Calu3 (cell line): ENCODE results near the gene ACSM3. TPM values are rescaled to one million over a fixed set of nuclear protein-coding genes. Genes with fewer than 3 reads are reported as not detected.
"Not testable (repeated sequence)": the region's sequence is repeated elsewhere in the genome, so short reads cannot be mapped to it uniquely, and the experiment has no call there.

Experiments used
- Bru-seq: library from RNA; stranded (reverse); fragments of 400-500 nt; gene quantifications from one replicate; lab custom pipeline; 2021; lab: Mats Ljungman, UMichigan
- BruChase-seq, 2 experiments: library from RNA; stranded (reverse); fragments of 400-500 nt; gene quantifications; one replicate each; lab custom pipeline; 2021; lab: Mats Ljungman, UMichigan
- BruUV-seq: library from RNA; stranded (reverse); fragments of 400-500 nt; replicated peaks from 2 replicates; lab custom pipeline; 2021; lab: Mats Ljungman, UMichigan
- CTCF ChIA-PET: fragments of 300-600 bp; sonication (Branson Sonifier 250); formaldehyde crosslinking; loops from one replicate; lab custom pipeline; 2022; ENCODE audit warnings: antibody characterized with exemption; lab: Charles Lee
- DNase-seq: peaks from one replicate; pipeline ENCODE4 v3.0.0; 2022
- H3K27ac Mint-ChIP-seq: one replicate; pipeline ENCODE4 v1.8.0; 2022; ENCODE audit warnings: mixed read lengths; ENCODE audit not compliant: unreplicated experiment
- H3K27me3 Mint-ChIP-seq: one replicate; pipeline ENCODE4 v1.8.0; 2022; ENCODE audit warnings: mixed read lengths; ENCODE audit not compliant: unreplicated experiment
- H3K36me3 Mint-ChIP-seq: one replicate; pipeline ENCODE4 v1.8.0; 2022; ENCODE audit warnings: mild to moderate bottlenecking, moderate library complexity, mixed read lengths; ENCODE audit not compliant: insufficient read depth, unreplicated experiment
- H3K4me1 Mint-ChIP-seq: one replicate; pipeline ENCODE4 v1.8.0; 2022; ENCODE audit warnings: mild to moderate bottlenecking, low read depth, mixed read lengths; ENCODE audit not compliant: unreplicated experiment
- H3K4me3 Mint-ChIP-seq: one replicate; pipeline ENCODE4 v1.8.0; 2022; ENCODE audit warnings: mild to moderate bottlenecking, low read depth, moderate library complexity, mixed read lengths; ENCODE audit not compliant: unreplicated experiment
- H3K9me3 Mint-ChIP-seq: one replicate; pipeline ENCODE4 v1.8.0; 2022; ENCODE audit warnings: low read depth, mixed read lengths; ENCODE audit not compliant: unreplicated experiment
- intact Hi-C: fragments of 100-400 bp; cut with micrococcal nuclease; formaldehyde crosslinking; loops from one replicate; pipeline ENCODE4 v1.10.0; 2022; ENCODE audit not compliant: unreplicated experiment
- long read RNA-seq: library from polyadenylated mRNA; stranded (forward); transcript quantifications from one replicate; pipeline ENCODE4 v2.0.0, GENCODE V29; 2022
- total RNA-seq: library from RNA; stranded (reverse); gene quantifications from 2 replicates; pipeline ENCODE4 v1.2.3, GENCODE V29; 2022
- TF ChIP-seq, protein P1 (sequence below): fragments of 200-600 bp; IDR thresholded peaks from one replicate; pipeline ENCODE4 v1.8.0; 2022; ENCODE audit warnings: antibody characterized with exemption; ENCODE audit not compliant: unreplicated experiment

Gene ACSM3, protein sequence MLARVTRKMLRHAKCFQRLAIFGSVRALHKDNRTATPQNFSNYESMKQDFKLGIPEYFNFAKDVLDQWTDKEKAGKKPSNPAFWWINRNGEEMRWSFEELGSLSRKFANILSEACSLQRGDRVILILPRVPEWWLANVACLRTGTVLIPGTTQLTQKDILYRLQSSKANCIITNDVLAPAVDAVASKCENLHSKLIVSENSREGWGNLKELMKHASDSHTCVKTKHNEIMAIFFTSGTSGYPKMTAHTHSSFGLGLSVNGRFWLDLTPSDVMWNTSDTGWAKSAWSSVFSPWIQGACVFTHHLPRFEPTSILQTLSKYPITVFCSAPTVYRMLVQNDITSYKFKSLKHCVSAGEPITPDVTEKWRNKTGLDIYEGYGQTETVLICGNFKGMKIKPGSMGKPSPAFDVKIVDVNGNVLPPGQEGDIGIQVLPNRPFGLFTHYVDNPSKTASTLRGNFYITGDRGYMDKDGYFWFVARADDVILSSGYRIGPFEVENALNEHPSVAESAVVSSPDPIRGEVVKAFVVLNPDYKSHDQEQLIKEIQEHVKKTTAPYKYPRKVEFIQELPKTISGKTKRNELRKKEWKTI
- total RNA-seq (49.5 and 65.0 TPM in 2 replicates), Bru-seq, nascent RNA (percentile 62 among the genes with signal in this experiment), BruChase-seq, experiment 1, labeled RNA remaining after a 6-hour chase (percentile 59 among the genes with signal in this experiment), BruChase-seq, experiment 2, labeled RNA remaining after a 2-hour chase (percentile 55 among the genes with signal in this experiment)
- long read RNA-seq, transcript ACSM3-201 (14 exons, 2,845 nt), result major isoform, 34 of 73 reads
- long read RNA-seq, transcript ACSM3-202 (9 exons, 1,517 nt), result minor isoform, 5 of 73 reads
- long read RNA-seq, partial matches to known transcripts, result 1 of 73 reads
- long read RNA-seq, other reads (novel, unspliced or antisense), result 33 of 73 reads

DNA sequence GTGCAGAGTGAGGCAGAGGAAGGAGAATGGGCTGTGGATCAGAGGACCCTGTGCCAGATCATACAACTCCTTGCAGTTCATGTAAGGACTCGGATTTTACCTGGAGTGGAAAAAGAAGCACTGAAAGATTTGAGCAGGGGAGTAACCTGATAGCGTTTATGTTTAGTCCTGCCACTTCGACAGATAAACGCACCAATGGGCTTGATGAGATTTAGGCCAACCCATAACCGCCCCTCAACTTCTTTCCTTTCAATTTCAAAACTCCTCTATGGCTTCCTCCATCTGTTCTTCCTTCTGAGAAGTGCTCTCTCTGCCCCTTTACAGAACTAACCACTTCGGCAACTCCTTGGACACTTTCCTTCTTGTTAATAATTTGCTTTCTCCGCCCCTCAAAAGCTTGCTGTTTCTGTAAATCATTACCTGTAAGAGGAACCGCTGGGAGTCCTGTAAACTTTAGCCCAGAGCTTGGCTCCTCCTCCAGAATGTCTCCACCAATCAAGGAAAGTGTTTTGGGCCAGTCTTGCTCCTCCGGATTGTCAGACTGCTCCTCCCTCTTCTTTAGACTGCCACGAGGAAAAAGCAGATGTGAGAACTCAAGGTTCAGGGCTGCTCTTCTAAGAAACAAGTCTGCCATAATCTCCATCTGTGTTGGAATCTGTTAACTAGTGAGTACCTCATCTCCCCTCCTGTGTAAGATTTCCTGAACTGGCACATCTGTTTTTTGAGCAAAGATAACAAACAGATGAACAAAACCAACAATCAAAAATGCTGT is at the start of gene ACSM3:
Gene ACSM3, plus strand, starts transcription at position 554 of the 772 bp plus-strand sequence. CDS start 6,021 bp downstream, outside the sequence.
- H3K4me1 Mint-ChIP-seq, result peaks cover 31% of the 10 kb centered on the region
- no peaks in the 10 kb centered on the region for H3K9me3 Mint-ChIP-seq
- peak; percentile 89 for DNase-seq
- H3K4me3 Mint-ChIP-seq, result peak within 1 kb of the TSS; percentile 66
- intact Hi-C loops, result no loop called here
- peak within 1 kb of the TSS; percentile 82 for H3K27ac Mint-ChIP-seq
- CTCF ChIA-PET, result interaction anchor here (0.6 to 2.5 kb wide), 3 partner anchors 11 to 22 kb away, joined by 3 to 15 read pairs (median 4); partner anchors contain the start of gene THUMPD1
- peaks cover 12% of the 10 kb centered on the region for H3K36me3 Mint-ChIP-seq
- TF ChIP-seq, protein P1, sequence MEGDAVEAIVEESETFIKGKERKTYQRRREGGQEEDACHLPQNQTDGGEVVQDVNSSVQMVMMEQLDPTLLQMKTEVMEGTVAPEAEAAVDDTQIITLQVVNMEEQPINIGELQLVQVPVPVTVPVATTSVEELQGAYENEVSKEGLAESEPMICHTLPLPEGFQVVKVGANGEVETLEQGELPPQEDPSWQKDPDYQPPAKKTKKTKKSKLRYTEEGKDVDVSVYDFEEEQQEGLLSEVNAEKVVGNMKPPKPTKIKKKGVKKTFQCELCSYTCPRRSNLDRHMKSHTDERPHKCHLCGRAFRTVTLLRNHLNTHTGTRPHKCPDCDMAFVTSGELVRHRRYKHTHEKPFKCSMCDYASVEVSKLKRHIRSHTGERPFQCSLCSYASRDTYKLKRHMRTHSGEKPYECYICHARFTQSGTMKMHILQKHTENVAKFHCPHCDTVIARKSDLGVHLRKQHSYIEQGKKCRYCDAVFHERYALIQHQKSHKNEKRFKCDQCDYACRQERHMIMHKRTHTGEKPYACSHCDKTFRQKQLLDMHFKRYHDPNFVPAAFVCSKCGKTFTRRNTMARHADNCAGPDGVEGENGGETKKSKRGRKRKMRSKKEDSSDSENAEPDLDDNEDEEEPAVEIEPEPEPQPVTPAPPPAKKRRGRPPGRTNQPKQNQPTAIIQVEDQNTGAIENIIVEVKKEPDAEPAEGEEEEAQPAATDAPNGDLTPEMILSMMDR, result no peak
- no peaks in the 10 kb centered on the region for H3K27me3 Mint-ChIP-seq
- BruUV-seq, result no TSS peak

DNA sequence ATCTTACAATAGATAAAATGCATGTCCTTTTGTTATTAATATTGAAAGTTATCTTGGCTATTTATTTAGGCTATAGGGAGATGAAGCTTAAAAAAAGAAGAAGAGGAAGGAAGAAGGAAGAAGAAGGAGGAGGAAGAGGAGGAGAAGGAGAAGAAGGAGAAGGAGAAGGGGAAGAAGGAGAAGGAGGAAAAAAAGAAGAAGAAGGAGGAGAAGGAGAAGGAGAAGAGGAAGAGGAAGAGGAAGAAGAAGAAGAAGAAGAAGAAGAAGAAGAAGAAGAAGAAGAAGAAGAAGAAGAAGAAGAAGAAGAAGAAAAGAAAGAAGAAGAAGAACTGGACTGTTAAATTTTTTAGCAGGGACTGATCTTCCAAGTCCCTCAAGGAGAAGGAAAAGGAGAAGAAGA is 46.1 kb upstream of the ACSM3 start:
- H3K27ac Mint-ChIP-seq, H3K4me3 Mint-ChIP-seq, DNase-seq, intact Hi-C loops, H3K36me3 Mint-ChIP-seq, H3K4me1 Mint-ChIP-seq, BruUV-seq, H3K9me3 Mint-ChIP-seq: not testable (repeated sequence)
- CTCF ChIA-PET, result interaction anchor here (0.7 kb wide), 1 partner anchor 21 kb away, joined by 3 read pairs; no protein-coding TSS in a partner anchor
- peaks cover 35% of the 10 kb centered on the region for H3K27me3 Mint-ChIP-seq

- DNase-seq, result no peak
- no peaks in the 10 kb centered on the region for H3K4me1 Mint-ChIP-seq
- peaks cover 4% of the 10 kb centered on the region for H3K9me3 Mint-ChIP-seq
- BruUV-seq, result no TSS peak
- CTCF ChIA-PET, result no interaction called here
- TF ChIP-seq, protein P1, result no peak
- H3K27ac Mint-ChIP-seq, result no peak overlapping the region
- H3K36me3 Mint-ChIP-seq, result no peaks in the 10 kb centered on the region
- H3K4me3 Mint-ChIP-seq, result no peak overlapping the region
- intact Hi-C loops, result no loop called here
- H3K27me3 Mint-ChIP-seq, result peaks cover 16% of the 10 kb centered on the region
Observed at GRCh38 chr16:20720251-20720650, 43.6 kb upstream of the ACSM3 start.

- no peak overlapping the region for H3K27ac Mint-ChIP-seq
- DNase-seq, result no peak
- no peaks in the 10 kb centered on the region for H3K4me1 Mint-ChIP-seq
- no peaks in the 10 kb centered on the region for H3K9me3 Mint-ChIP-seq
- H3K4me3 Mint-ChIP-seq, result no peak overlapping the region
- no peaks in the 10 kb centered on the region for H3K27me3 Mint-ChIP-seq
- no peaks in the 10 kb centered on the region for H3K36me3 Mint-ChIP-seq
- no TSS peak for BruUV-seq
- CTCF ChIA-PET, result no interaction called here
- TF ChIP-seq, protein P1, result no peak
- intact Hi-C loops, result no loop called here
Observed at GRCh38 chr16:20726661-20727060, 37.2 kb upstream of the ACSM3 start.
